Neural cell (in vitro differentiated cells): Measurements from ENCODE around the gene PALD1. TPM values are rescaled to one million over a fixed set of nuclear protein-coding genes. Genes with fewer than 3 reads are reported as not detected.

Experiments used
- H2AFZ ChIP-seq: fragments of 200-600, 300-800 bp; sonication (generic), shearing (Covaris generic); 2 replicates; pipeline ENCODE4 v1.6.0; 2014; ENCODE audit warnings: low read depth, mild to moderate bottlenecking, antibody characterized with exemption, low read length, moderate library complexity
- H3F3A ChIP-seq: fragments of 200-600 bp; shearing (Covaris generic); 2 replicates; pipeline ENCODE4 v1.6.1; 2016; ENCODE audit warnings: mild to moderate bottlenecking, moderate library complexity, mixed read lengths, antibody characterized with exemption, low read length; ENCODE audit not compliant: insufficient read depth, poor library complexity, severe bottlenecking
- H3K27ac ChIP-seq: fragments of 200-600, 300-800 bp; sonication (generic), shearing (Covaris generic); 2 replicates; pipeline ENCODE4 v1.5.1; 2014; ENCODE audit warnings: mild to moderate bottlenecking, low read length, moderate library complexity
- H3K27me3 ChIP-seq: fragments of 300-800, 200-600 bp; sonication (generic), shearing (Covaris generic); 2 replicates; pipeline ENCODE4 v1.6.0; 2014; ENCODE audit warnings: mild to moderate bottlenecking, low read depth, low read length, moderate library complexity; ENCODE audit not compliant: insufficient read depth
- H3K36me3 ChIP-seq: fragments of 300-800, 200-600 bp; sonication (generic), shearing (Covaris generic); 2 replicates; pipeline ENCODE4 v1.5.1; 2014; ENCODE audit warnings: mild to moderate bottlenecking, antibody characterized with exemption, low read length, moderate library complexity; ENCODE audit not compliant: insufficient read depth
- H3K4me2 ChIP-seq: fragments of 300-800, 200-600 bp; sonication (generic), shearing (Covaris generic); 2 replicates; pipeline ENCODE4 v1.6.0; 2014; ENCODE audit warnings: mild to moderate bottlenecking, low read length
- H3K4me3 ChIP-seq: fragments of 300-800, 200-600 bp; sonication (generic), shearing (Covaris generic); 2 replicates; pipeline ENCODE4 v1.5.1; 2014; ENCODE audit warnings: mild to moderate bottlenecking, low read length, moderate library complexity
- H3K79me2 ChIP-seq: fragments of 200-600 bp; shearing (Covaris generic); replicated peaks from 2 replicates; pipeline ENCODE4 v1.6.0; 2014; ENCODE audit warnings: mild to moderate bottlenecking, low read length, moderate library complexity; ENCODE audit not compliant: insufficient read depth
- H3K9ac ChIP-seq: fragments of 300-800, 200-600 bp; sonication (generic), shearing (Covaris generic); 2 replicates; pipeline ENCODE4 v1.6.1; 2016; ENCODE audit warnings: mild to moderate bottlenecking, low read length, mixed read lengths
- H3K9me2 ChIP-seq: fragments of 200-600 bp; shearing (Covaris generic); 2 replicates; pipeline ENCODE4 v1.6.1; 2016; ENCODE audit warnings: mild to moderate bottlenecking, low read length, mixed read lengths; ENCODE audit not compliant: insufficient read depth
- H3K9me3 ChIP-seq: fragments of 200-600, 300-800 bp; sonication (generic), shearing (Covaris generic); 2 replicates; pipeline ENCODE4 v1.6.1; 2016; ENCODE audit warnings: mild to moderate bottlenecking, mixed run types, low read length, moderate library complexity, mixed read lengths
- H4K20me1 ChIP-seq: fragments of 200-600 bp; shearing (Covaris generic); 2 replicates; pipeline ENCODE4 v1.6.1; 2016; ENCODE audit warnings: mild to moderate bottlenecking, mixed run types; ENCODE audit not compliant: insufficient read depth
- MXI1 ChIP-seq: fragments of 450-650 bp; conservative IDR thresholded peaks from 2 replicates; pipeline ENCODE4 v1.6.1; 2014; ENCODE audit warnings: antibody characterized with exemption, mild to moderate bottlenecking; ENCODE audit not compliant: poor library complexity, severe bottlenecking
- POLR2AphosphoS5 ChIP-seq: IDR thresholded peaks from 2 replicates; pipeline ENCODE4 v1.6.1; 2012
- RAD21 ChIP-seq: fragments of 450-650 bp; conservative IDR thresholded peaks from 2 replicates; pipeline ENCODE4 v1.6.1; 2014; ENCODE audit warnings: antibody characterized with exemption, mild to moderate bottlenecking, moderate library complexity
- SMC3 ChIP-seq: fragments of 450-650 bp; conservative IDR thresholded peaks from 2 replicates; pipeline ENCODE4 v1.6.1; 2014; ENCODE audit warnings: antibody characterized with exemption, mild to moderate bottlenecking, moderate library complexity; ENCODE audit not compliant: poor library complexity
- TAF1 ChIP-seq: IDR thresholded peaks from 2 replicates; pipeline ENCODE4 v1.6.1; 2012; ENCODE audit warnings: low read depth
- polyA plus RNA-seq: library from polyadenylated mRNA; depleted of rRNA; stranded (reverse); fragments of >200 nt; gene quantifications from 2 replicates; pipeline ENCODE4 v1.2.3, GENCODE V29; 2014
- TF ChIP-seq, protein P1 (sequence below): IDR thresholded peaks from 2 replicates; pipeline ENCODE4 v1.6.1; 2012; ENCODE audit warnings: borderline replicate concordance
- TF ChIP-seq, protein P2 (sequence below): fragments of 450-650 bp; IDR thresholded peaks from 2 replicates; pipeline ENCODE4 v1.5.1; 2014; ENCODE audit warnings: antibody characterized with exemption, mild to moderate bottlenecking, moderate library complexity; ENCODE audit not compliant: poor library complexity, severe bottlenecking

PALD1 gene
- polyA plus RNA-seq, 1 donor from 2014 or later, result 1.1 TPM

DNA sequence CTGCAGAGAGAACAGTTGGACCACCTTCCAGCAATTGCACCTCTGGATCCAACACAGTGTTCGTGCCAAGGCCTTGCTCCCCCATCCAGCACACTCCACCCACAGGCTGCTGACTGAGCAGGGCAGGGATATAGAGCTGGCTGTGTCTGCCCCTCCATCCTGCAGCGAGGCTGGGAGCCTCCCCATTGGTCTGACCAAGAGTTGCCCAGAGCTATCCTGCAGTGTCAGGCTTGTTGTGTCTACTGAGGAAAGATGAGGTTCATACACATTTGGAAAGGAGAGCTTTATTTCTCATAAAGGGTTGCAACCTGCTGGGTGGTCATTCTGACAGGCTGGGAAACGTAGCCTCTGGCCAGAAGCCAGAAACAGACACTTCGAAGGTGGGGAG is 96.9 kb downstream of the PALD1 start:
- H3K9me2 ChIP-seq, result no peaks in the 10 kb centered on the region

DNA sequence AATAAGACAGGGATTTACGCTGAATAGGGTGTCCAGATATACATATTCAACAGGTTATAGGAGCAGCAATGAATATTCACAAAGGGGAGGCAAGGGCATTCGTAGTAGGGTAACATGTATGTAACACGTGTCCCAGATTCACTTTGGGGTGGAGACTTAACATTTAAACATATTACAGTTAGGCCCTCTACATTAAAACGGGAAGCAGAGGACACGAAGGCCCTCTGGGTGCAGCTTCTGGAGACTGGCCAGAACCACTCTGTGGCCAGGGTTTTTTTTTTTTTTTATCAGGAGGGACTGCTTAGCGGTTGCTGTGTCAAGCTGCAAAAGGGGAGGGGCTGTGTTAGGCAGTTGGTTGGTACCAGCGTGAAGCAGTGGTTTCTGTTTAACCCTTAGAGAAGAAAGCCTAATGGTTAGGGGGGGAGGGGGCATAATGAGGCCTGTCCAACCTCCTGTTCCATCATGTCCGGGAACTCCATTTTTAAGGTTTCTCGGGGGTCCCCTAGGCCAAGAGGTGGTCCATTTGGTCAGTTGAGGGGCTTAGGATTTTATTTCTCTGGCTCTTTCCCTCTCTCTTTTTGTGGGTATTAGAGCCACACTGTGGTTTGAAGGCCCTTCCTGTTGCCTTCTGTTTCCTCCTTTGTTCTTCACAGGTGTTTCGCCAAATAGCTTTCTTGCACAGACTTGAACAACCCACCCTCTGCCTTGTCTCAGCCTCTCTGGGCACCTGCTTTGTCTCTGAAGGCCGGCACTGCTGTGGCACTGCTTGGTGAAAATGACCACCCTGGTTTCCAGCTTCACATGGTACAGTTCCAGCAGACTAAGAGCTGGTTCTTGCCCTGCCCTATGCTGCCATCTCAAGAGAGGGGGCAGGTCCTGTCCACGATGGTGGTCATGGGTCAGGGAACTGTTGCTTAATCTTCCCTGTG is 97.6 kb downstream of the PALD1 start:
- H3K27ac ChIP-seq, result no peak overlapping the region
- H3K9me2 ChIP-seq, result no peaks in the 10 kb centered on the region
- H3K27me3 ChIP-seq, result no peaks in the 10 kb centered on the region
- TF ChIP-seq, protein P1, sequence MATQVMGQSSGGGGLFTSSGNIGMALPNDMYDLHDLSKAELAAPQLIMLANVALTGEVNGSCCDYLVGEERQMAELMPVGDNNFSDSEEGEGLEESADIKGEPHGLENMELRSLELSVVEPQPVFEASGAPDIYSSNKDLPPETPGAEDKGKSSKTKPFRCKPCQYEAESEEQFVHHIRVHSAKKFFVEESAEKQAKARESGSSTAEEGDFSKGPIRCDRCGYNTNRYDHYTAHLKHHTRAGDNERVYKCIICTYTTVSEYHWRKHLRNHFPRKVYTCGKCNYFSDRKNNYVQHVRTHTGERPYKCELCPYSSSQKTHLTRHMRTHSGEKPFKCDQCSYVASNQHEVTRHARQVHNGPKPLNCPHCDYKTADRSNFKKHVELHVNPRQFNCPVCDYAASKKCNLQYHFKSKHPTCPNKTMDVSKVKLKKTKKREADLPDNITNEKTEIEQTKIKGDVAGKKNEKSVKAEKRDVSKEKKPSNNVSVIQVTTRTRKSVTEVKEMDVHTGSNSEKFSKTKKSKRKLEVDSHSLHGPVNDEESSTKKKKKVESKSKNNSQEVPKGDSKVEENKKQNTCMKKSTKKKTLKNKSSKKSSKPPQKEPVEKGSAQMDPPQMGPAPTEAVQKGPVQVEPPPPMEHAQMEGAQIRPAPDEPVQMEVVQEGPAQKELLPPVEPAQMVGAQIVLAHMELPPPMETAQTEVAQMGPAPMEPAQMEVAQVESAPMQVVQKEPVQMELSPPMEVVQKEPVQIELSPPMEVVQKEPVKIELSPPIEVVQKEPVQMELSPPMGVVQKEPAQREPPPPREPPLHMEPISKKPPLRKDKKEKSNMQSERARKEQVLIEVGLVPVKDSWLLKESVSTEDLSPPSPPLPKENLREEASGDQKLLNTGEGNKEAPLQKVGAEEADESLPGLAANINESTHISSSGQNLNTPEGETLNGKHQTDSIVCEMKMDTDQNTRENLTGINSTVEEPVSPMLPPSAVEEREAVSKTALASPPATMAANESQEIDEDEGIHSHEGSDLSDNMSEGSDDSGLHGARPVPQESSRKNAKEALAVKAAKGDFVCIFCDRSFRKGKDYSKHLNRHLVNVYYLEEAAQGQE, result no peak
- no peak overlapping the region for H3K9ac ChIP-seq
- no peaks in the 10 kb centered on the region for H3K36me3 ChIP-seq
- H2AFZ ChIP-seq, result no peak overlapping the region
- H3K4me3 ChIP-seq, result no peak overlapping the region
- no peaks in the 10 kb centered on the region for H3K9me3 ChIP-seq
- H4K20me1 ChIP-seq, result no peaks in the 10 kb centered on the region
- H3K79me2 ChIP-seq, result no peaks in the 10 kb centered on the region
- H3F3A ChIP-seq, result no peaks in the 10 kb centered on the region
- no peak overlapping the region for H3K4me2 ChIP-seq

More for the DNA sequence above, 96.9 kb downstream of the PALD1 start:
- no peak overlapping the region for H3K4me2 ChIP-seq
- no peaks in the 10 kb centered on the region for H4K20me1 ChIP-seq
- TF ChIP-seq MXI1, result no peak
- no peak for TF ChIP-seq RAD21
- TF ChIP-seq, protein P1, result no peak
- TF ChIP-seq POLR2AphosphoS5, result no peak
- TF ChIP-seq, protein P2, sequence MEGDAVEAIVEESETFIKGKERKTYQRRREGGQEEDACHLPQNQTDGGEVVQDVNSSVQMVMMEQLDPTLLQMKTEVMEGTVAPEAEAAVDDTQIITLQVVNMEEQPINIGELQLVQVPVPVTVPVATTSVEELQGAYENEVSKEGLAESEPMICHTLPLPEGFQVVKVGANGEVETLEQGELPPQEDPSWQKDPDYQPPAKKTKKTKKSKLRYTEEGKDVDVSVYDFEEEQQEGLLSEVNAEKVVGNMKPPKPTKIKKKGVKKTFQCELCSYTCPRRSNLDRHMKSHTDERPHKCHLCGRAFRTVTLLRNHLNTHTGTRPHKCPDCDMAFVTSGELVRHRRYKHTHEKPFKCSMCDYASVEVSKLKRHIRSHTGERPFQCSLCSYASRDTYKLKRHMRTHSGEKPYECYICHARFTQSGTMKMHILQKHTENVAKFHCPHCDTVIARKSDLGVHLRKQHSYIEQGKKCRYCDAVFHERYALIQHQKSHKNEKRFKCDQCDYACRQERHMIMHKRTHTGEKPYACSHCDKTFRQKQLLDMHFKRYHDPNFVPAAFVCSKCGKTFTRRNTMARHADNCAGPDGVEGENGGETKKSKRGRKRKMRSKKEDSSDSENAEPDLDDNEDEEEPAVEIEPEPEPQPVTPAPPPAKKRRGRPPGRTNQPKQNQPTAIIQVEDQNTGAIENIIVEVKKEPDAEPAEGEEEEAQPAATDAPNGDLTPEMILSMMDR, result no peak
- no peak for TF ChIP-seq TAF1
- no peak for TF ChIP-seq SMC3
- no peak overlapping the region for H3K9ac ChIP-seq
- no peak overlapping the region for H2AFZ ChIP-seq
- no peaks in the 10 kb centered on the region for H3K36me3 ChIP-seq
- no peak overlapping the region for H3K27ac ChIP-seq
- H3K4me3 ChIP-seq, result no peak overlapping the region
- no peaks in the 10 kb centered on the region for H3K9me3 ChIP-seq
- H3K27me3 ChIP-seq, result no peaks in the 10 kb centered on the region
- H3K79me2 ChIP-seq, result no peaks in the 10 kb centered on the region
- H3F3A ChIP-seq, result no peaks in the 10 kb centered on the region
